A549 (cell line): ENCODE data around the gene TGFBR1.

Source experiments
- ESRRA ChIP-seq: fragments of 150-350 bp; IDR thresholded peaks from 2 replicates; pipeline ENCODE4 v1.6.1; 2014; ENCODE audit warnings: mild to moderate bottlenecking, low read length, borderline replicate concordance
- HOXB5 ChIP-seq: fragments of 250-450 bp; sonication (Bioruptor Pico); IDR thresholded peaks from 2 replicates; pipeline ENCODE4 v1.5.0; 2020; ENCODE audit warnings: mild to moderate bottlenecking, moderate library complexity
- MAFK ChIP-seq: fragments of 450-650 bp; IDR thresholded peaks from 2 replicates; pipeline ENCODE4 v1.6.1; 2014; ENCODE audit not compliant: partially characterized antibody
- NFE2L2 ChIP-seq: fragments of 150-350 bp; conservative IDR thresholded peaks from 2 replicates; pipeline ENCODE4 v1.6.1; 2014; ENCODE audit warnings: low read length
- NPAS2 ChIP-seq: fragments of 250-450 bp; sonication (Bioruptor Pico); IDR thresholded peaks from 2 replicates; pipeline ENCODE4 v1.8.0; 2022; ENCODE audit warnings: mild to moderate bottlenecking, moderate library complexity, borderline replicate concordance
- TF ChIP-seq, protein P1 (sequence below): fragments of >200 bp; sonication (Bioruptor Twin); formaldehyde crosslinking; IDR thresholded peaks from 3 replicates; pipeline ENCODE4 v1.5.1; 2016
- TF ChIP-seq, protein P2 (sequence below): fragments of 200-600 bp; sonication (generic); IDR thresholded peaks from 2 replicates; pipeline ENCODE4 v1.6.1; 2016; ENCODE audit warnings: antibody characterized with exemption, mild to moderate bottlenecking, moderate library complexity

DNA sequence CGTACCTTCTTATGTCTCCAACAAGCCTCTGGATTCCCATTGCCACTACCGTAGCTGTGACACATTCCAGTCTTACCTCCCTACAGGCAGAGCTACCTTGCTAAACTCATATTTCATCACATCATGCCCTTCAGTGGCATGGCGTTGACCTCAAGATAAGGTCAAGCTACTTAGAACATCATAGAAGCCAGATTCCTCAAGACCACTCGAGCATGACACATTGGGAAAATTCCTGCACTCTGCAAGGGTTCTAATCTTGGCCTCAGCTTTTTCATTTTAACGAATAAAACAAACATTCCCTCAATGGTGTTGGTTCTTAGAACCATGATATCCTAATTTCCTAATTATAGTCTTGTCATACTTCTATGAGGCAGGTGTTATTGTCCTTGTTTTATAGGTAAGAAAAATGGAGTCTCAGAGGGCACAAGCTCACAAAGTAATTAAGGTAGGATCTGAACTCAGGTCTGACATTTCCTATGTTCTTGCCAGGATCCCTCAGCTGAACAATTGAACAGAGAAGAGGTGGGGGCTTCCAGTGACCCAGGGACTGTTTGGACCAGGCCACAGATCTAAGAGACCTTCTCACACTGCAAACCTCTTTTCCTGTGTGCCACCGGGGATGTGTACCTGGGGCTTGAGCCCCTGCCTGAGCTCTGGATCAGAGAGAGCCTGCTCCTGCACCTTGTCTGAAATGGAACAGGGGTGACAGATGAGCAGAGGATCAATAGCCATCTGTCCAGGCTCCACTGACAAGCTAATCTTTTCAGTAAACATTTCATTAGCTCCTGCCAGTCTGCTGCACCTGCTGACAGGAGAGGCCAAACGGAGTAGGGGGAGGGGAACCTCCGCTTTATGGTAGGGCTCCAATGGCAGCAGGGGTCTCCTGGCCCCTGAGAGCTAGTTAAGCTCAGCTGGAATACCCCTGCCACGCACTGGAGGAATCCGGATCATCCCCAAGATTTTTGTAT lies 67.5 kb downstream of the TGFBR1 start:
- TF ChIP-seq NFE2L2 (no peak), MAFK (no peak), NPAS2 (CRISPR knock-in tag) (no peak), HOXB5 (CRISPR knock-in tag) (no peak), ESRRA (no peak)
- TF ChIP-seq, protein P1, sequence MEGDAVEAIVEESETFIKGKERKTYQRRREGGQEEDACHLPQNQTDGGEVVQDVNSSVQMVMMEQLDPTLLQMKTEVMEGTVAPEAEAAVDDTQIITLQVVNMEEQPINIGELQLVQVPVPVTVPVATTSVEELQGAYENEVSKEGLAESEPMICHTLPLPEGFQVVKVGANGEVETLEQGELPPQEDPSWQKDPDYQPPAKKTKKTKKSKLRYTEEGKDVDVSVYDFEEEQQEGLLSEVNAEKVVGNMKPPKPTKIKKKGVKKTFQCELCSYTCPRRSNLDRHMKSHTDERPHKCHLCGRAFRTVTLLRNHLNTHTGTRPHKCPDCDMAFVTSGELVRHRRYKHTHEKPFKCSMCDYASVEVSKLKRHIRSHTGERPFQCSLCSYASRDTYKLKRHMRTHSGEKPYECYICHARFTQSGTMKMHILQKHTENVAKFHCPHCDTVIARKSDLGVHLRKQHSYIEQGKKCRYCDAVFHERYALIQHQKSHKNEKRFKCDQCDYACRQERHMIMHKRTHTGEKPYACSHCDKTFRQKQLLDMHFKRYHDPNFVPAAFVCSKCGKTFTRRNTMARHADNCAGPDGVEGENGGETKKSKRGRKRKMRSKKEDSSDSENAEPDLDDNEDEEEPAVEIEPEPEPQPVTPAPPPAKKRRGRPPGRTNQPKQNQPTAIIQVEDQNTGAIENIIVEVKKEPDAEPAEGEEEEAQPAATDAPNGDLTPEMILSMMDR, result no peak
- TF ChIP-seq, protein P2, sequence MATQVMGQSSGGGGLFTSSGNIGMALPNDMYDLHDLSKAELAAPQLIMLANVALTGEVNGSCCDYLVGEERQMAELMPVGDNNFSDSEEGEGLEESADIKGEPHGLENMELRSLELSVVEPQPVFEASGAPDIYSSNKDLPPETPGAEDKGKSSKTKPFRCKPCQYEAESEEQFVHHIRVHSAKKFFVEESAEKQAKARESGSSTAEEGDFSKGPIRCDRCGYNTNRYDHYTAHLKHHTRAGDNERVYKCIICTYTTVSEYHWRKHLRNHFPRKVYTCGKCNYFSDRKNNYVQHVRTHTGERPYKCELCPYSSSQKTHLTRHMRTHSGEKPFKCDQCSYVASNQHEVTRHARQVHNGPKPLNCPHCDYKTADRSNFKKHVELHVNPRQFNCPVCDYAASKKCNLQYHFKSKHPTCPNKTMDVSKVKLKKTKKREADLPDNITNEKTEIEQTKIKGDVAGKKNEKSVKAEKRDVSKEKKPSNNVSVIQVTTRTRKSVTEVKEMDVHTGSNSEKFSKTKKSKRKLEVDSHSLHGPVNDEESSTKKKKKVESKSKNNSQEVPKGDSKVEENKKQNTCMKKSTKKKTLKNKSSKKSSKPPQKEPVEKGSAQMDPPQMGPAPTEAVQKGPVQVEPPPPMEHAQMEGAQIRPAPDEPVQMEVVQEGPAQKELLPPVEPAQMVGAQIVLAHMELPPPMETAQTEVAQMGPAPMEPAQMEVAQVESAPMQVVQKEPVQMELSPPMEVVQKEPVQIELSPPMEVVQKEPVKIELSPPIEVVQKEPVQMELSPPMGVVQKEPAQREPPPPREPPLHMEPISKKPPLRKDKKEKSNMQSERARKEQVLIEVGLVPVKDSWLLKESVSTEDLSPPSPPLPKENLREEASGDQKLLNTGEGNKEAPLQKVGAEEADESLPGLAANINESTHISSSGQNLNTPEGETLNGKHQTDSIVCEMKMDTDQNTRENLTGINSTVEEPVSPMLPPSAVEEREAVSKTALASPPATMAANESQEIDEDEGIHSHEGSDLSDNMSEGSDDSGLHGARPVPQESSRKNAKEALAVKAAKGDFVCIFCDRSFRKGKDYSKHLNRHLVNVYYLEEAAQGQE, result no peak
